ENCODE results near the gene TNFSF9.

GRCh38 chr19:6516018-6516658 is 14.7 kb upstream of the TNFSF9 start:
- TF ChIP-seq CTCF (IDR thresholded peaks at IDR 0.05) (no peak), POLR2A (IDR thresholded peaks at IDR 0.05) (no peak)
